ENCODE measurements around the gene TCEAL3. TPM values are rescaled to one million over a fixed set of nuclear protein-coding genes. Genes with fewer than 3 reads are reported as not detected.
"Not testable (repeated sequence)": the region's sequence is repeated elsewhere in the genome, so short reads cannot be mapped to it uniquely, and the experiment has no call there.

Gene TCEAL3
- total RNA-seq, 1 donor from 2014 or later, result 11.3 TPM

- intact Hi-C loops (cut with DNase I), result no loop called here
- Histone ChIP-seq H3K4me1 (no peaks in the 10 kb centered on the region), H3K9me3 (peaks cover 0 to 6% of the 10 kb centered on the region in 2 donors), H3K4me3 (no peak overlapping the region), H3K27me3 (no peaks in the 10 kb centered on the region), H3K36me3 (no peaks in the 10 kb centered on the region), H3K27ac (no peak overlapping the region)
- no peak for DNase-seq (ENCODE audit: low spot score in 2 of 2)
- no peak for TF ChIP-seq CTCF (IDR thresholded peaks at IDR 0.05)
Observed at GRCh38 chrX:103644125-103644524, 36.4 kb downstream of the TCEAL3 start.

DNA sequence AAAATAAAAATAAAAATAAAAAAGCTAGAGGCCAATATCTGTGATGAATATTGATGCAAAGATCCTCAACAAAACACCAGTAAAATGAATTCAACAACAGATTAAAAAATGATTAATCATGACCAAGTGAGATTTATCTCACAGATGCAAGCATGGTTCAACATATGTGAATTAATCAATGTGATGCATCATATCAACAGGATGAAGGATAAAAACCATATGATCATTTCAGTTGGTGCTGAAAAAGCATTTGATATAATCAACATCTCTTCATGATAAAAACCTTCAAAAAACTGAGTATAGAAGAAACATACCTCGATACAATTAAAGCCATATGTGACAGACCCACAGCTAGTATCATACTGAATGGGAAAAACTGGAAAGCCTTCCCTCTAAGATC lies 39.9 kb downstream of the TCEAL3 start:
- Histone ChIP-seq H3K27me3 (no peaks in the 10 kb centered on the region), H3K9me3 (peaks cover 0 to 6% of the 10 kb centered on the region in 2 donors), H3K4me1 (no peaks in the 10 kb centered on the region), H3K36me3 (no peaks in the 10 kb centered on the region), H3K4me3 (no peak overlapping the region), H3K27ac (no peak overlapping the region)
- TF ChIP-seq CTCF (IDR thresholded peaks at IDR 0.05), result no peak
- intact Hi-C loops (cut with DNase I), result no loop called here
- no peak for DNase-seq (ENCODE audit: low spot score in 2 of 2)

GRCh38 chrX:103651151-103651773 lies 43.5 kb downstream of the TCEAL3 start:
- intact Hi-C loops (cut with DNase I), result no loop called here
- H3K9me3 ChIP-seq, result peaks cover 0 to 6% of the 10 kb centered on the region in 2 donors
- DNase-seq (ENCODE audit: low spot score in 2 of 2), result no peak
- no peaks in the 10 kb centered on the region for H3K36me3 ChIP-seq
- H3K4me1 ChIP-seq, result no peaks in the 10 kb centered on the region
- no peaks in the 10 kb centered on the region for H3K27me3 ChIP-seq
- H3K27ac ChIP-seq, result no peak overlapping the region
- TF ChIP-seq CTCF (IDR thresholded peaks at IDR 0.05), result no peak
- no peak overlapping the region for H3K4me3 ChIP-seq

DNA sequence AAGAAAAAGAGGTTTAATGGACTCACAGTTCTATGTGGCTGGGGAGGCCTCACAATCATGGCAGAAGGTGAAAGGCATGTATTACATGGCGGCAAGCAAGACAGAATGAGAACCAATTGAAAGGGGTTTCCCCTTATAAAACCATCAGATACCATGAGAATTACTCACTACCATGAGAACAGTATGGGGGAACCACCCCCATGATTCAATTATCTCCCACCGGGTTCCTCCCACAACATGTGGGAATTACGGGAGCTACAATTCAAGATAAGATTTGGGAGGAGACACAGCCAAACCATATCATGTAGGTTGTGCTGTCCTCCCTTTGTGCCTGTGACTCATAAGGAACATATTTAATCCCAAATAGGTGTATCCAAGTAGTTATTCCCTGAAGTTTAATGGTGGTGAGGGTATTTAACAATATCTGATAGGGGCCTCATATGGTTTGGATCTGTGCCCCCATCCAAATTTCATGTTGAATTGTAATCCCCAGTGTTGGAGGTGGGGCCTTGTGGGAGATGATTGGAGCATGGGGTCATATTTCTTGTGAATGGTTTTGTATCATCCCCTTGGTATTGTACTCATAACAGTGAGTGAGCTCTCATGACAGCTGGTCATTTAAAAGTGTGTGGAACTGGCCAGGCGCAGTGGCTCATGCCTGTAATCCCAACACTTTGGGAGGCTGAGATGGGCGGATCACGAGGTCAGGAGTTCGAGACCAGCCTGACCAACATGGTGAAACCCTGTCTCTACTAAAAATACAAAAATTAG lies 47.7 kb downstream of the TCEAL3 start:
- H3K27me3 ChIP-seq; H3K4me1 ChIP-seq; intact Hi-C loops (cut with DNase I); H3K9me3 ChIP-seq; DNase-seq (ENCODE audit: low spot score in 2 of 2); H3K27ac ChIP-seq; H3K4me3 ChIP-seq; H3K36me3 ChIP-seq: not testable (repeated sequence)

- Histone ChIP-seq H3K36me3 (no peaks in the 10 kb centered on the region), H3K4me3 (no peak overlapping the region), H3K27me3 (no peaks in the 10 kb centered on the region), H3K27ac (no peak overlapping the region), H3K9me3 (no peaks in the 10 kb centered on the region), H3K4me1 (no peaks in the 10 kb centered on the region)
- no peak for DNase-seq (ENCODE audit: low spot score in 2 of 2)
- TF ChIP-seq CTCF (IDR thresholded peaks at IDR 0.05), result no peak
- intact Hi-C loops (cut with DNase I), result no loop called here
Observed at GRCh38 chrX:103656617-103657016, 48.9 kb downstream of the TCEAL3 start.

- H3K27ac ChIP-seq; H3K9me3 ChIP-seq; intact Hi-C loops (cut with DNase I): not testable (repeated sequence)
Observed at GRCh38 chrX:103657066-103657465, 49.3 kb downstream of the TCEAL3 start.

More at GRCh38 chrX:103657066-103657465, 49.3 kb downstream of the TCEAL3 start:
- H3K4me1 ChIP-seq; H3K36me3 ChIP-seq; H3K27me3 ChIP-seq; DNase-seq (ENCODE audit: low spot score in 2 of 2); H3K4me3 ChIP-seq: not testable (repeated sequence)

All from ascending aorta (tissue), 2 donors.